Uterus (tissue), 4 donors: Measurements from ENCODE around the gene TMEM181. TPM values are rescaled to one million over a fixed set of nuclear protein-coding genes. Genes with fewer than 3 reads are reported as not detected.

Source experiments
- DNase-seq, 2 donors: peaks; one replicate each; pipeline ENCODE4 v3.0.0-alpha.2; 2019 to 2020
- H3K27ac ChIP-seq, 2 donors: fragments of 200-600 bp; sonication (generic); 1 replicate in 1 of 2; 2 replicates in 1 of 2; pipeline ENCODE4 v1.5.1; 2016 to 2018
- H3K27me3 ChIP-seq, 2 donors: fragments of 200-600 bp; sonication (generic); one replicate each; pipeline ENCODE4 v1.5.1; 2018 to 2019; ENCODE audit warnings: control low read depth in 1 of 2
- H3K36me3 ChIP-seq, 2 donors: fragments of 200-600 bp; sonication (generic); one replicate each; pipeline ENCODE4 v1.5.1; 2019; ENCODE audit warnings: control low read depth in 1 of 2
- H3K4me1 ChIP-seq, 2 donors: fragments of 200-600 bp; sonication (generic); one replicate each; pipeline ENCODE4 v1.5.1; 2018 to 2019; ENCODE audit warnings: control low read depth in 1 of 2
- H3K4me3 ChIP-seq, 2 donors: fragments of 200-600 bp; sonication (generic); 1 replicate in 1 of 2; 2 replicates in 1 of 2; pipeline ENCODE4 v1.5.1; 2018 to 2019; ENCODE audit warnings: mild to moderate bottlenecking in 1 of 2
- H3K9me3 ChIP-seq, 2 donors: fragments of 200-600 bp; sonication (generic); one replicate each; pipeline ENCODE4 v1.5.1; 2019; ENCODE audit warnings: control low read depth in 1 of 2
- POLR2A ChIP-seq, 2 donors: fragments of 450-650 bp; IDR thresholded peaks; one replicate each; pipeline ENCODE4 v1.6.1; 2016; ENCODE audit warnings: antibody characterized with exemption in 2 of 2, mild to moderate bottlenecking in 1 of 2, moderate library complexity in 1 of 2
- intact Hi-C: fragments of 100-400 bp; cut with DNase I; formaldehyde crosslinking; loops from one replicate; pipeline ENCODE4 v1.15.1; 2023; ENCODE audit warnings: low total_unique reads
- total RNA-seq, 4 donors: library from RNA; depleted of rRNA in 3 of 4; stranded (reverse); fragments of >200 nt in 3 of 4; gene quantifications; one replicate each; pipeline versions ENCODE4 v1.1.0 to v1.2.4, GENCODE V29; 2014 to 2023
- TF ChIP-seq, protein P1 (sequence below), 4 experiments: fragments of 200-600 bp in 2 of 4; fragments of 450-650 bp in 2 of 4; sonication (generic) in 2 of 4; IDR thresholded peaks; one replicate each; pipeline ENCODE4 v1.5.1; 2016 to 2019; ENCODE audit warnings: antibody characterized with exemption in 4 of 4, mild to moderate bottlenecking in 2 of 4, moderate library complexity in 1 of 4
- donor health status: DM: yes; HTN: yes; CAD: no.

The TMEM181 gene
- total RNA-seq, 4 donors from 2014 or later: 17.6 to 36.6 (median 28.8) TPM

DNA sequence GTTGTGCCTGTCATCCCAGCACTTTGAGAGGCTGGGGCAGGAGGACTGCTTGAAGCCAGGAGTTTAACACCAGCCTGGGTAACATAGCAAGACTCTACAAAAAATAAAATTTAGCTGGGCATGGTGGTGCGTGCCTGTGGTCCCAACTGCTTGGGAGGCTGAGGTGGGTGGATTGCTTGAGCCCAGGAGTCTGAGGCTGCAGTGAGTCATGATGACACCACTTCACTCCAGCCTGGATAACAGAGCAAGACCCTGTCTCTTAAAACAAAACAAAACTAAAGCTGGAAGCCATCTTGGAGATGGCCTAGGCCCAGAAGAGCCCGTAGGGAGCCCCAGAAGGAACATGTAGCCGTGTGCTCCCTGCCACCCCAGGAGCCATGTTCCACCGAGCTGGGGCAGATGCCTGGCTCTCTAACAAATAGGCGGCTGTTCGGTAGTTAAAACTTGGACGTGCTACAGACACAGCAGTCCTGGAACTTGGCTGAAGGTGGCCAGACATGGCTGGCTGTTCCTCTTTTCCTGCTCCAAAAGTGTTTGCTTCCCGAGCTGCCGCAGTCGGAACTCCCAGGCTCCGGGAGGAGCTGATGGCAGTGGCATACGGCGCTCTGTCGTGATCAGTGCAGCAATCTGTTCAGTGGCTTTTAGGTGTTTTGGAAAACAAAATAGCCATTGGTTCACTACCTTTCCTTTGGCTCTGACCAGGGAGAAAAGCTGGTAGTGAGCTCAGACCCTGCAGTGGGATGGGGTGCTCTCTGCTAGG, 47.7 kb downstream of the TMEM181 start:
- Histone ChIP-seq H3K9me3 (no peaks in the 10 kb centered on the region), H3K27ac (no peak overlapping the region), H3K27me3 (no peaks in the 10 kb centered on the region), H3K4me1 (peaks cover 0 to 7% of the 10 kb centered on the region in 2 donors), H3K4me3 (no peak overlapping the region), H3K36me3 (no peaks in the 10 kb centered on the region)
- intact Hi-C loops: loop anchor here (10.0 kb wide), 1 partner anchor 383 kb away; no protein-coding TSS in a partner anchor
- DNase-seq: no peak
- TF ChIP-seq POLR2A (IDR thresholded peaks at IDR 0.05): no peak
- TF ChIP-seq, protein P1, sequence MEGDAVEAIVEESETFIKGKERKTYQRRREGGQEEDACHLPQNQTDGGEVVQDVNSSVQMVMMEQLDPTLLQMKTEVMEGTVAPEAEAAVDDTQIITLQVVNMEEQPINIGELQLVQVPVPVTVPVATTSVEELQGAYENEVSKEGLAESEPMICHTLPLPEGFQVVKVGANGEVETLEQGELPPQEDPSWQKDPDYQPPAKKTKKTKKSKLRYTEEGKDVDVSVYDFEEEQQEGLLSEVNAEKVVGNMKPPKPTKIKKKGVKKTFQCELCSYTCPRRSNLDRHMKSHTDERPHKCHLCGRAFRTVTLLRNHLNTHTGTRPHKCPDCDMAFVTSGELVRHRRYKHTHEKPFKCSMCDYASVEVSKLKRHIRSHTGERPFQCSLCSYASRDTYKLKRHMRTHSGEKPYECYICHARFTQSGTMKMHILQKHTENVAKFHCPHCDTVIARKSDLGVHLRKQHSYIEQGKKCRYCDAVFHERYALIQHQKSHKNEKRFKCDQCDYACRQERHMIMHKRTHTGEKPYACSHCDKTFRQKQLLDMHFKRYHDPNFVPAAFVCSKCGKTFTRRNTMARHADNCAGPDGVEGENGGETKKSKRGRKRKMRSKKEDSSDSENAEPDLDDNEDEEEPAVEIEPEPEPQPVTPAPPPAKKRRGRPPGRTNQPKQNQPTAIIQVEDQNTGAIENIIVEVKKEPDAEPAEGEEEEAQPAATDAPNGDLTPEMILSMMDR (IDR thresholded peaks at IDR 0.05): no peak

DNA sequence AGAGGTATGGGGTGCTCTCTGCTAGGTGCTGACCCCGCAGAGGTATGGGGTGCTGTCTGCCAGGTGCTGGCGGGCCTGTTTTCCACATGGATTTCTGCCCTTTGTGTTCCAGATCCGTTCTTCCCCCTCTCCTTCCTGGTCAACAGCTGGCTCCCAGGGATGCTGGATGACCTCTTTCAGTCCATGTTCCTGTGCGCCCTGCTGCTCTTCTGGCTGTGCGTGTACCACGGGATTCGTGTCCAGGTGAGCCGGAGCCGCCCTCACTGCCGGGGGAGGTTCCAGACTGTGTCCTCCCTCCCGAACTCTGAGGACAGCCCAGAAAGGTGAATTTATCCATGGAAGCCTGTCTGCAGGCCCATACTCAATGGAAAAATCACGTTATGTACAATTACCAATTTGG, 48.3 kb downstream of the TMEM181 start:
- Histone ChIP-seq H3K36me3 (no peaks in the 10 kb centered on the region), H3K27me3 (no peaks in the 10 kb centered on the region), H3K27ac (no peak overlapping the region), H3K4me1 (peaks cover 0 to 7% of the 10 kb centered on the region in 2 donors), H3K4me3 (no peak overlapping the region), H3K9me3 (no peaks in the 10 kb centered on the region)
- DNase-seq: no peak
- intact Hi-C loops: loop anchor here (10.0 kb wide), 1 partner anchor 383 kb away; no protein-coding TSS in a partner anchor
- TF ChIP-seq, protein P1 (IDR thresholded peaks at IDR 0.05): no peak
- TF ChIP-seq POLR2A (IDR thresholded peaks at IDR 0.05): no peak

- Histone ChIP-seq H3K27ac (no peak overlapping the region), H3K9me3 (no peaks in the 10 kb centered on the region), H3K4me1 (peaks cover 0 to 7% of the 10 kb centered on the region in 2 donors), H3K36me3 (no peaks in the 10 kb centered on the region), H3K4me3 (no peak overlapping the region), H3K27me3 (no peaks in the 10 kb centered on the region)
- DNase-seq: no peak
- no peak for TF ChIP-seq POLR2A (IDR thresholded peaks at IDR 0.05)
- intact Hi-C loops: loop anchor here (10.0 kb wide), 1 partner anchor 385 kb away; no protein-coding TSS in a partner anchor
These were observed 49.7 kb downstream of the TMEM181 start for GRCh38 chr6:158609455-158610155.

GRCh38 chr6:158610319-158610968, 50.6 kb downstream of the TMEM181 start:
- intact Hi-C loops: no loop called here
- no peaks in the 10 kb centered on the region for H3K27me3 ChIP-seq
- no peaks in the 10 kb centered on the region for H3K9me3 ChIP-seq
- peaks cover 0 to 7% of the 10 kb centered on the region in 2 donors for H3K4me1 ChIP-seq
- TF ChIP-seq, protein P1 (IDR thresholded peaks at IDR 0.05): no peak
- TF ChIP-seq POLR2A (IDR thresholded peaks at IDR 0.05): no peak
- DNase-seq: no peak
- no peaks in the 10 kb centered on the region for H3K36me3 ChIP-seq
- no peak overlapping the region for H3K27ac ChIP-seq
- H3K4me3 ChIP-seq: no peak overlapping the region

GRCh38 chr6:158611039-158611438, 51.1 kb downstream of the TMEM181 start:
- no peaks in the 10 kb centered on the region for H3K27me3 ChIP-seq
- H3K27ac ChIP-seq: peak overlapping the region; percentile 59 to 66
- H3K4me1 ChIP-seq: peaks cover 0 to 7% of the 10 kb centered on the region in 2 donors
- no peaks in the 10 kb centered on the region for H3K36me3 ChIP-seq
- intact Hi-C loops: no loop called here
- no peak for DNase-seq
- no peaks in the 10 kb centered on the region for H3K9me3 ChIP-seq
- no peak overlapping the region for H3K4me3 ChIP-seq
- TF ChIP-seq, protein P1 (IDR thresholded peaks at IDR 0.05): no peak
- no peak for TF ChIP-seq POLR2A (IDR thresholded peaks at IDR 0.05)
